Activated B cell treated with CpG ODN at 0.5 μM for 24 hours (primary cell): ENCODE results near the gene BRIX1. TPM values are rescaled to one million over a fixed set of nuclear protein-coding genes. Genes with fewer than 3 reads are reported as not detected.
"Not testable (repeated sequence)": the region's sequence is repeated elsewhere in the genome, so short reads cannot be mapped to it uniquely, and the experiment has no call there.

Experiments
- ATAC-seq: fragments of 200-7000 bp; cut with Tn5 transposase; one replicate; pipeline ENCODE4 v1.10.0; 2021; ENCODE audit warnings: low read depth, mild to moderate bottlenecking, moderate library complexity
- CTCF ChIA-PET: fragments of 350-600 bp; sonication (Branson Sonifier 250); formaldehyde crosslinking; loops from one replicate; lab custom pipeline; 2021; ENCODE audit warnings: antibody characterized with exemption; lab: Charles Lee
- POLR2A ChIA-PET: fragments of 350-600 bp; sonication (Branson Sonifier 250); formaldehyde crosslinking; loops from one replicate; lab custom pipeline; 2021; ENCODE audit warnings: antibody characterized with exemption; lab: Charles Lee
- DNase-seq: peaks from one replicate; pipeline ENCODE4 v3.0.0; 2022
- H3K27ac Mint-ChIP-seq: one replicate; pipeline ENCODE4 v1.8.0; 2020; ENCODE audit warnings: mixed read lengths
- H3K27me3 Mint-ChIP-seq: one replicate; pipeline ENCODE4 v1.8.0; 2021; ENCODE audit warnings: mixed read lengths
- H3K36me3 Mint-ChIP-seq: one replicate; pipeline ENCODE4 v1.8.0; 2021; ENCODE audit warnings: low read depth, mixed read lengths
- H3K4me1 Mint-ChIP-seq: one replicate; pipeline ENCODE4 v1.8.0; 2021; ENCODE audit warnings: mixed read lengths
- H3K4me3 Mint-ChIP-seq: one replicate; pipeline ENCODE4 v1.8.0; 2020; ENCODE audit warnings: mild to moderate bottlenecking, mixed read lengths
- H3K9me3 Mint-ChIP-seq: one replicate; pipeline ENCODE4 v1.8.0; 2020; ENCODE audit warnings: mixed read lengths
- CTCF ChIP-seq: fragments of 200-600 bp; IDR thresholded peaks from one replicate; pipeline ENCODE4 v1.8.0; 2022; ENCODE audit warnings: antibody characterized with exemption, mild to moderate bottlenecking
- intact Hi-C: fragments of 100-400 bp; cut with micrococcal nuclease; formaldehyde crosslinking; loops from one replicate; pipeline ENCODE4 v1.15.1; 2024
- total RNA-seq: library from RNA; stranded (reverse); gene quantifications from 2 replicates; pipeline ENCODE4 v1.2.3, GENCODE V29; 2022

Gene BRIX1
- total RNA-seq, 1 donor from 2014 or later, result 42.4 TPM

GRCh38 chr5:34968258-34968657 is 52.7 kb downstream of the BRIX1 start:
- no peak for TF ChIP-seq CTCF
- no peaks in the 10 kb centered on the region for H3K27me3 Mint-ChIP-seq
- no peak overlapping the region for H3K4me3 Mint-ChIP-seq
- CTCF ChIA-PET, result no interaction called here
- H3K27ac Mint-ChIP-seq, result no peak overlapping the region
- H3K36me3 Mint-ChIP-seq, result peaks cover 20% of the 10 kb centered on the region
- intact Hi-C loops, result no loop called here
- no peak for ATAC-seq
- POLR2A ChIA-PET, result no interaction called here
- H3K4me1 Mint-ChIP-seq, result no peaks in the 10 kb centered on the region
- peaks cover 10% of the 10 kb centered on the region for H3K9me3 Mint-ChIP-seq
- DNase-seq, result no peak

- no peaks in the 10 kb centered on the region for H3K27me3 Mint-ChIP-seq
These were observed 55.0 kb downstream of the BRIX1 start for GRCh38 chr5:34970552-34970951.

GRCh38 chr5:34971655-34972054 is 56.1 kb downstream of the BRIX1 start:
- H3K9me3 Mint-ChIP-seq, H3K27me3 Mint-ChIP-seq, POLR2A ChIA-PET, DNase-seq, H3K27ac Mint-ChIP-seq, H3K4me3 Mint-ChIP-seq, CTCF ChIA-PET, intact Hi-C loops, ATAC-seq, H3K36me3 Mint-ChIP-seq, H3K4me1 Mint-ChIP-seq: not testable (repeated sequence)

More at GRCh38 chr5:34970552-34970951, 55.0 kb downstream of the BRIX1 start:
- DNase-seq (no peak), ATAC-seq (no peak)
- H3K27ac Mint-ChIP-seq, result no peak overlapping the region
- H3K4me3 Mint-ChIP-seq, result no peak overlapping the region
- POLR2A ChIA-PET, result no interaction called here
- H3K4me1 Mint-ChIP-seq, result no peaks in the 10 kb centered on the region
- CTCF ChIA-PET, result no interaction called here
- peaks cover 10% of the 10 kb centered on the region for H3K9me3 Mint-ChIP-seq
- peaks cover 19% of the 10 kb centered on the region for H3K36me3 Mint-ChIP-seq
- intact Hi-C loops, result no loop called here
- no peak for TF ChIP-seq CTCF

Other genes starting within 250 kb of the BRIX1 start
- not detected in 2 replicates for gene TTC23L, start 76.5 kb upstream of the BRIX1 start, total RNA-seq
- gene RAD1, start 207 bp upstream of the BRIX1 start, total RNA-seq, result 20.2 and 24.4 TPM in 2 replicates
- gene DNAJC21, start 13.8 kb downstream of the BRIX1 start, total RNA-seq, result 44.0 and 48.0 TPM in 2 replicates
- not detected in 2 replicates for gene AGXT2, start 132.2 kb downstream of the BRIX1 start, total RNA-seq